Neural progenitor cell (in vitro differentiated cells): ENCODE results near the gene CCL15. TPM values are rescaled to one million over a fixed set of nuclear protein-coding genes. Genes with fewer than 3 reads are reported as not detected.

Experiments
- DNase-seq: peaks from one replicate; pipeline ENCODE4 v3.0.0-alpha.2; 2016; ENCODE audit warnings: low spot score
- H2AFZ ChIP-seq: fragments of 200-600 bp; sonication (generic); replicated peaks from 2 replicates; pipeline ENCODE4 v1.6.1; 2016; ENCODE audit warnings: antibody characterized with exemption
- H3F3A ChIP-seq: fragments of 200-600 bp; sonication (generic); 2 replicates; pipeline ENCODE4 v1.6.1; 2016; ENCODE audit warnings: antibody characterized with exemption, low read depth
- H3K27ac ChIP-seq: fragments of 200-600 bp; sonication (generic); 2 replicates; pipeline ENCODE4 v1.5.1; 2016; ENCODE audit warnings: mild to moderate bottlenecking
- H3K27me3 ChIP-seq: fragments of 200-600 bp; sonication (generic); 2 replicates; pipeline ENCODE4 v1.6.1; 2016; ENCODE audit warnings: mild to moderate bottlenecking, moderate library complexity
- H3K36me3 ChIP-seq: fragments of 200-600 bp; sonication (generic); 2 replicates; pipeline ENCODE4 v1.5.1; 2016
- H3K4me1 ChIP-seq: fragments of 200-600 bp; sonication (generic); 2 replicates; pipeline ENCODE4 v1.6.1; 2016; ENCODE audit warnings: mixed run types
- H3K4me2 ChIP-seq: fragments of 200-600 bp; sonication (generic); 2 replicates; pipeline ENCODE4 v1.6.1; 2016
- H3K4me3 ChIP-seq: fragments of 200-600 bp; sonication (generic); 2 replicates; pipeline ENCODE4 v1.5.1; 2016
- H3K79me2 ChIP-seq: fragments of 200-600 bp; sonication (generic); 2 replicates; pipeline ENCODE4 v1.6.1; 2016; ENCODE audit warnings: low read depth
- H3K9ac ChIP-seq: fragments of 200-600 bp; sonication (generic); 2 replicates; pipeline ENCODE4 v1.6.1; 2016
- H3K9me3 ChIP-seq: fragments of 200-600 bp; sonication (generic); 2 replicates; pipeline ENCODE4 v1.5.1; 2016; ENCODE audit warnings: low read depth
- H4K20me1 ChIP-seq: fragments of 200-600 bp; sonication (generic); 2 replicates; pipeline ENCODE4 v1.6.1; 2016; ENCODE audit warnings: low read depth
- H3K27ac Mint-ChIP-seq: 3 replicates; pipeline ENCODE4 v1.8.0; 2021; ENCODE audit warnings: mixed read lengths
- H3K27me3 Mint-ChIP-seq: 2 replicates; pipeline ENCODE4 v1.8.0; 2022; ENCODE audit warnings: low read depth, mild to moderate bottlenecking, inconsistent platforms, moderate library complexity, mixed read lengths; ENCODE audit not compliant: insufficient read depth
- H3K36me3 Mint-ChIP-seq: 3 replicates; pipeline ENCODE4 v1.8.0; 2021; ENCODE audit warnings: mixed read lengths
- H3K4me1 Mint-ChIP-seq: 3 replicates; pipeline ENCODE4 v1.8.0; 2021; ENCODE audit warnings: mixed read lengths
- H3K4me3 Mint-ChIP-seq: 3 replicates; pipeline ENCODE4 v1.8.0; 2021; ENCODE audit warnings: mild to moderate bottlenecking, moderate library complexity, mixed read lengths
- H3K9me3 Mint-ChIP-seq: 3 replicates; pipeline ENCODE4 v1.8.0; 2020; ENCODE audit warnings: mixed read lengths
- CTCF ChIP-seq: fragments of 200-600 bp; sonication (generic); IDR thresholded peaks from 2 replicates; pipeline ENCODE4 v1.5.1; 2017; ENCODE audit warnings: antibody characterized with exemption, mild to moderate bottlenecking
- EZH2 ChIP-seq: fragments of 200-600 bp; sonication (generic); IDR thresholded peaks from 2 replicates; pipeline ENCODE4 v1.6.1; 2017; ENCODE audit warnings: antibody characterized with exemption, mild to moderate bottlenecking, moderate library complexity
- EZH2phosphoT487 ChIP-seq: fragments of 200-600 bp; sonication (generic); IDR thresholded peaks from 2 replicates; pipeline ENCODE4 v1.6.1; 2017; ENCODE audit warnings: antibody characterized with exemption
- total RNA-seq: library from RNA; depleted of rRNA; stranded (reverse); fragments of >200 nt; gene quantifications from 2 replicates; pipeline ENCODE4 v1.2.3, GENCODE V29; 2015; ENCODE audit warnings: low replicate concordance

CCL15 gene
- total RNA-seq, 1 donor from 2014 or later: not detected

DNA sequence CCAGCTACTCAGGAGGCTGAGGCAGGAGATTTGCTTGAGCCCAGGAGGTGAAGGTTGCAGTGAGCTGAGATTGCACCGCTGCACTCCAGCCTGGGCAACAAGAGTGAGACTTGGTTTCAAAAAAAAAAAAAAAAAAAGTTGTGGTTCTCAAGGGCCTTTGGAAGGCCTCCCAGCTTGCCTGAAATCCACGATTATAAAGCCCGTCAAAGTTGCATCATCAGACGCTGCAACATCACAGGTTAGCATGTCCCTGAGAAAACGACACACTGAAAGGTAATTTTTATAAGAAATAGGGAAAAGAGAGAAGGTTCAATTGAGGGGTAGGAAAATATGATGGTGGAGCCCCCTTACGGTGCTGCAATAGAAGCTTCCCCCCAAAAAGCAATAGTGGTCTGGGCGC lies 53.3 kb downstream of the CCL15 start:
- Mint-ChIP-seq H3K36me3 (no peaks in the 10 kb centered on the region), H3K27ac (no peak overlapping the region), H3K4me3 (no peak overlapping the region), H3K4me1 (no peaks in the 10 kb centered on the region), H3K9me3 (no peaks in the 10 kb centered on the region), H3K27me3 (peaks cover 4% of the 10 kb centered on the region)
- Histone ChIP-seq H3F3A (no peaks in the 10 kb centered on the region), H3K4me1 (no peaks in the 10 kb centered on the region), H3K36me3 (no peaks in the 10 kb centered on the region), H3K79me2 (no peaks in the 10 kb centered on the region), H3K9me3 (no peaks in the 10 kb centered on the region), H3K9ac (no peak overlapping the region), H3K4me2 (no peak overlapping the region), H4K20me1 (no peaks in the 10 kb centered on the region), H3K27ac (no peak overlapping the region), H3K4me3 (no peak overlapping the region), H2AFZ (no peak overlapping the region), H3K27me3 (no peaks in the 10 kb centered on the region)
- TF ChIP-seq EZH2 (no peak), CTCF (no peak), EZH2phosphoT487 (no peak)
- DNase-seq: no peak

Other genes with a start within 250 kb of the CCL15 start
- gene GAS2L2, start 248.3 kb downstream of the CCL15 start, total RNA-seq: 0.09 TPM in 1 of 2 replicates, not detected in the other
- not detected in 2 replicates for gene C17orf50, start 240.7 kb downstream of the CCL15 start, total RNA-seq
- not detected in 2 replicates for gene MMP28, start 205.9 kb downstream of the CCL15 start, total RNA-seq
- 84.8 and 90.1 TPM in 2 replicates for gene TAF15, start 192.1 kb downstream of the CCL15 start, total RNA-seq
- not detected in 2 replicates for gene HEATR9, start 132.7 kb downstream of the CCL15 start, total RNA-seq
- not detected in 2 replicates for gene CCL5, start 121.2 kb downstream of the CCL15 start, total RNA-seq
- 22.8 and 28.8 TPM in 2 replicates for gene RDM1, start 70.8 kb downstream of the CCL15 start, total RNA-seq
- not detected in 2 replicates for gene LYZL6, start 57.8 kb downstream of the CCL15 start, total RNA-seq
- not detected in 2 replicates for gene CCL16, start 20.1 kb downstream of the CCL15 start, total RNA-seq
- gene CCL14, start 14.8 kb downstream of the CCL15 start, total RNA-seq: not detected in 2 replicates
- not detected in 2 replicates for gene CCL23, start 16.4 kb upstream of the CCL15 start, total RNA-seq
- not detected in 2 replicates for gene CCL18, start 62.7 kb upstream of the CCL15 start, total RNA-seq
- not detected in 2 replicates for gene CCL3, start 88.6 kb upstream of the CCL15 start, total RNA-seq
- not detected in 2 replicates for gene CCL4, start 102.3 kb upstream of the CCL15 start, total RNA-seq
- gene TBC1D3B, start 175.1 kb upstream of the CCL15 start, total RNA-seq: 3.3 TPM in 1 of 2 replicates, not detected in the other
- 1.2 and 2.9 TPM in 2 replicates for gene CCL3L1, start 195.2 kb upstream of the CCL15 start, total RNA-seq
- gene CCL4L2, start 209.5 kb upstream of the CCL15 start, total RNA-seq: not detected in 2 replicates